Gastroesophageal sphincter (tissue), 3 donors: ENCODE results near the gene DCLK2.

Experiments
- POLR2A ChIP-seq, 2 donors: fragments of 450-650 bp; IDR thresholded peaks; one replicate each; pipeline ENCODE4 v1.6.1; 2017; ENCODE audit warnings: antibody characterized with exemption in 2 of 2, mild to moderate bottlenecking in 2 of 2, moderate library complexity in 1 of 2
- TF ChIP-seq, protein P1 (sequence below), 4 experiments: fragments of 200-600 bp in 2 of 4; fragments of 450-650 bp in 2 of 4; sonication (generic) in 1 of 4; IDR thresholded peaks; one replicate each; pipeline ENCODE4 v1.5.1; 2017 to 2019; ENCODE audit warnings: antibody characterized with exemption in 4 of 4, mild to moderate bottlenecking in 2 of 4, moderate library complexity in 2 of 4

DNA sequence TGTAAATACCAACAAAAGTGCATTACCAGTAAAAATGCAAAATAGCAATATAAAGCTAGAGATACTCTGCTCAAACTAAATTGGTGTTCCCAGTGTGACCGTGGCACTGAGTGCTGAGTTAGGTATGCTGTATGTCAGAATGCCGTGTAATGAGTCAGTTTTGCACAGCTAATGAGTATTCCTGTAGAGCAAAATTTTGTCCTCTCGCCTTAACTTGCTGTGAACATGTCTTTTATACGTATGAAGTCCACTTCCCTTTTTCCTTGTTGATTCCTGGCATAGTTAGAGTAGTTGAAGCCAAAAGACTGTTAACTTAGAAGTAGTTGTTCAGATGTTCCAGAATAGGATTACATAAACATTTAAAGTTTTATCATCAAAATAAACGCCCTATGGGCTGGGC, 11.5 kb downstream of the DCLK2 start:
- TF ChIP-seq, protein P1, sequence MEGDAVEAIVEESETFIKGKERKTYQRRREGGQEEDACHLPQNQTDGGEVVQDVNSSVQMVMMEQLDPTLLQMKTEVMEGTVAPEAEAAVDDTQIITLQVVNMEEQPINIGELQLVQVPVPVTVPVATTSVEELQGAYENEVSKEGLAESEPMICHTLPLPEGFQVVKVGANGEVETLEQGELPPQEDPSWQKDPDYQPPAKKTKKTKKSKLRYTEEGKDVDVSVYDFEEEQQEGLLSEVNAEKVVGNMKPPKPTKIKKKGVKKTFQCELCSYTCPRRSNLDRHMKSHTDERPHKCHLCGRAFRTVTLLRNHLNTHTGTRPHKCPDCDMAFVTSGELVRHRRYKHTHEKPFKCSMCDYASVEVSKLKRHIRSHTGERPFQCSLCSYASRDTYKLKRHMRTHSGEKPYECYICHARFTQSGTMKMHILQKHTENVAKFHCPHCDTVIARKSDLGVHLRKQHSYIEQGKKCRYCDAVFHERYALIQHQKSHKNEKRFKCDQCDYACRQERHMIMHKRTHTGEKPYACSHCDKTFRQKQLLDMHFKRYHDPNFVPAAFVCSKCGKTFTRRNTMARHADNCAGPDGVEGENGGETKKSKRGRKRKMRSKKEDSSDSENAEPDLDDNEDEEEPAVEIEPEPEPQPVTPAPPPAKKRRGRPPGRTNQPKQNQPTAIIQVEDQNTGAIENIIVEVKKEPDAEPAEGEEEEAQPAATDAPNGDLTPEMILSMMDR (IDR thresholded peaks at IDR 0.05): no peak
- TF ChIP-seq POLR2A (IDR thresholded peaks at IDR 0.05): no peak
